ENCODE measurements around the gene FMN1. TPM values are rescaled to one million over a fixed set of nuclear protein-coding genes. Genes with fewer than 3 reads are reported as not detected.

The FMN1 gene
- total and polyA plus RNA-seq, 2 of the 13 experiments (the other 11 are each of a cell fraction or from before 2014, with no cell fraction given), result 0.20 to 0.60 TPM

DNA sequence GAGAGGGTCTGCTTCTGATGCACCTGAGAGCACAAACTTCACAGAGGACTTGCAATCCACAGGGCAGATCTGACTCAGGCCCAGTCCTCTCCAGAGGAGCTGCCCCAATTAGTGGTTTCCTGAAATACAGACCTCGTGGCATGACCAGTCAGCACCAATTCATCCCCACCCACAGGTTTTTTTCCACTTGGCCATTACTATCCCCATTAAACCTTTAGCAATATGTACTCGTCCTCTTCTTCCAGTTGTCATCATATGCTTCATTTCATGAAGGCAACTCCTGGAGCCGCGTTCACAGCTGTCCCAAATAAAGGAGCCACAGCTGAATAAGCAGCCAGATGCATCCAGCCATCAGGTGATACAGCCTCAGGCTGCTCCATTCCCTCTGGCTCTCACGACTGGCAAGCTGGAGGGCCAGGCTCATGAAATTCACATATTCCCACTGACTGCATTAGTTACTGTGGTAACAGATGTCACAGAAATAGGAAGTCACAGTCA is 163.1 kb downstream of the FMN1 start:
- H3K27me3 ChIP-seq (ENCODE audit: control insufficient read depth in 1 of 2, insufficient read depth in 2 of 2, low read length in 2 of 2), result no peaks in the 10 kb centered on the region
- intact Hi-C loops (cut with micrococcal nuclease; ENCODE audit: unreplicated experiment) (no loop called here), in situ Hi-C loops (cut with HindIII; ENCODE audit: extremely low pct_ligation_motif_present, low pct_unique_long_range_greater_than_20kb) (no loop called here)
- WGBS (ENCODE audit: low lambda C conversion rate), result 29% methylated on average over 5 of the region's 5 CpGs
- no peak overlapping the region for H3K4me3 ChIP-seq (replicated peaks in 1 of 3; ENCODE audit: insufficient read depth in 1 of 3, low read depth in 2 of 3, low read length in 3 of 3)
- H3K79me2 ChIP-seq (ENCODE audit: insufficient read depth, low read length), result no peaks in the 10 kb centered on the region
- no peaks in the 10 kb centered on the region for H3K36me3 ChIP-seq (replicated peaks in 1 of 2; ENCODE audit: control insufficient read depth in 1 of 2, insufficient read depth in 2 of 2, low read length in 2 of 2)
- BruUV-seq (replicated peaks), result no TSS peak
- H3K4me1 ChIP-seq (ENCODE audit: insufficient read depth, low read length), result no peaks in the 10 kb centered on the region
- no peak overlapping the region for H3K9ac ChIP-seq (ENCODE audit: insufficient read depth, low read depth, low read length)
- ChIA-PET POLR2A (no interaction called here), CTCF (ENCODE audit: low intra/inter-chr PET ratio, low total read pairs) (no interaction called here)
- ATAC-seq (no peak), FAIRE-seq (no peak), DNase-seq (ENCODE audit: low spot score) (no peak)
- H3K4me2 ChIP-seq (ENCODE audit: low read depth, low read length), result no peak overlapping the region
- no peaks in the 10 kb centered on the region for H3K9me3 ChIP-seq (ENCODE audit: low read length)
- no peak overlapping the region for H3K27ac ChIP-seq (ENCODE audit: extremely low read length, insufficient read depth, low read length)
- no peak for TF ChIP-seq ZNF589 (CRISPR knock-in tag; conservative IDR thresholded peaks at IDR 0.05)
- H2AFZ ChIP-seq (ENCODE audit: low read length), result no peak overlapping the region
- H4K20me1 ChIP-seq (ENCODE audit: insufficient read depth, low read length), result no peaks in the 10 kb centered on the region

DNA sequence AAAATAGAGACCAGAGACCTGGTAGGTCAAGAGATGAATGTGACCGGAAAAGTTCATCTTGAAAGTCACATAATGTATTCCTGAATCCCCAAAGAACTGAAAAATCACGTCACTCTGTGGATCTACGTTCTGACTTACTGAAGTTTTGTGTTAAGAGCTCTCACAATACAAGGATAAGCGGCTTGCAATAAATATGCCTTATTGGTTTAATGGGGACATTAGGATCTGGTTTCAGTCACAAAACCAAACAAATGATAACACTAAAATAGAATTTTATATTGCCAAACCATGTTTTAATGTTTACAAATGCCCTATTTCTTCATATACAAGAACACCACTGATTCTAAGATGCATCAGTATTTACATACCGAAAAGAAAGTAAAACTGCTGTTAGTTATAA is 164.2 kb downstream of the FMN1 start:
- no peak overlapping the region for H3K27ac ChIP-seq (ENCODE audit: extremely low read length, insufficient read depth, low read length)
- H3K4me2 ChIP-seq (ENCODE audit: low read depth, low read length), result no peak overlapping the region
- intact Hi-C loops (cut with micrococcal nuclease; ENCODE audit: unreplicated experiment) (no loop called here), in situ Hi-C loops (cut with HindIII; ENCODE audit: extremely low pct_ligation_motif_present, low pct_unique_long_range_greater_than_20kb) (no loop called here)
- DNase-seq (ENCODE audit: low spot score), result no peak
- no peaks in the 10 kb centered on the region for H3K36me3 ChIP-seq (replicated peaks in 1 of 2; ENCODE audit: control insufficient read depth in 1 of 2, insufficient read depth in 2 of 2, low read length in 2 of 2)
- no peaks in the 10 kb centered on the region for H3K9me3 ChIP-seq (ENCODE audit: low read length)
- no peak for FAIRE-seq
- no peak for ATAC-seq
- CTCF ChIA-PET (ENCODE audit: low intra/inter-chr PET ratio, low total read pairs), result no interaction called here
- H3K9ac ChIP-seq (ENCODE audit: insufficient read depth, low read depth, low read length), result no peak overlapping the region
- H3K4me1 ChIP-seq (ENCODE audit: insufficient read depth, low read length), result no peaks in the 10 kb centered on the region
- H3K79me2 ChIP-seq (ENCODE audit: insufficient read depth, low read length), result no peaks in the 10 kb centered on the region
- no peaks in the 10 kb centered on the region for H4K20me1 ChIP-seq (ENCODE audit: insufficient read depth, low read length)
- BruUV-seq (replicated peaks), result no TSS peak
- H2AFZ ChIP-seq (ENCODE audit: low read length), result no peak overlapping the region
- POLR2A ChIA-PET, result no interaction called here
- WGBS (ENCODE audit: low lambda C conversion rate), result 45% methylated on average over 5 of the region's 5 CpGs
- no peaks in the 10 kb centered on the region for H3K27me3 ChIP-seq (ENCODE audit: control insufficient read depth in 1 of 2, insufficient read depth in 2 of 2, low read length in 2 of 2)
- H3K4me3 ChIP-seq (replicated peaks in 1 of 3; ENCODE audit: insufficient read depth in 1 of 3, low read depth in 2 of 3, low read length in 3 of 3), result no peak overlapping the region
- TF ChIP-seq, protein P1, sequence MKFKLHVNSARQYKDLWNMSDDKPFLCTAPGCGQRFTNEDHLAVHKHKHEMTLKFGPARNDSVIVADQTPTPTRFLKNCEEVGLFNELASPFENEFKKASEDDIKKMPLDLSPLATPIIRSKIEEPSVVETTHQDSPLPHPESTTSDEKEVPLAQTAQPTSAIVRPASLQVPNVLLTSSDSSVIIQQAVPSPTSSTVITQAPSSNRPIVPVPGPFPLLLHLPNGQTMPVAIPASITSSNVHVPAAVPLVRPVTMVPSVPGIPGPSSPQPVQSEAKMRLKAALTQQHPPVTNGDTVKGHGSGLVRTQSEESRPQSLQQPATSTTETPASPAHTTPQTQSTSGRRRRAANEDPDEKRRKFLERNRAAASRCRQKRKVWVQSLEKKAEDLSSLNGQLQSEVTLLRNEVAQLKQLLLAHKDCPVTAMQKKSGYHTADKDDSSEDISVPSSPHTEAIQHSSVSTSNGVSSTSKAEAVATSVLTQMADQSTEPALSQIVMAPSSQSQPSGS (CRISPR knock-in tag; IDR thresholded peaks at IDR 0.05), result no peak
- TF ChIP-seq, protein P2, sequence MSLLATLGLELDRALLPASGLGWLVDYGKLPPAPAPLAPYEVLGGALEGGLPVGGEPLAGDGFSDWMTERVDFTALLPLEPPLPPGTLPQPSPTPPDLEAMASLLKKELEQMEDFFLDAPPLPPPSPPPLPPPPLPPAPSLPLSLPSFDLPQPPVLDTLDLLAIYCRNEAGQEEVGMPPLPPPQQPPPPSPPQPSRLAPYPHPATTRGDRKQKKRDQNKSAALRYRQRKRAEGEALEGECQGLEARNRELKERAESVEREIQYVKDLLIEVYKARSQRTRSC (CRISPR knock-in tag; IDR thresholded peaks at IDR 0.05; ENCODE audit: low read depth), result no peak
- TF ChIP-seq ZKSCAN1 (IDR thresholded peaks at IDR 0.05; ENCODE audit: low read length) (no peak), LCORL (IDR thresholded peaks at IDR 0.05) (no peak), LCORL (CRISPR knock-in tag; IDR thresholded peaks at IDR 0.05) (no peak), TAF15 (IDR thresholded peaks at IDR 0.05; ENCODE audit: low read depth, low read length, poor library complexity, severe bottlenecking) (no peak), ZNF672 (CRISPR knock-in tag; IDR thresholded peaks at IDR 0.05) (no peak), TCF7L2 (IDR thresholded peaks at IDR 0.05; ENCODE audit: low read depth, low read length) (no peak), ZKSCAN8 (CRISPR knock-in tag; IDR thresholded peaks at IDR 0.05; ENCODE audit: borderline replicate concordance) (no peak), ETV5 (CRISPR knock-in tag; IDR thresholded peaks at IDR 0.05; ENCODE audit: borderline replicate concordance) (no peak), NFRKB (IDR thresholded peaks at IDR 0.05) (no peak), ELF3 (CRISPR knock-in tag; IDR thresholded peaks at IDR 0.05) (no peak), ZNF780A (CRISPR knock-in tag; IDR thresholded peaks at IDR 0.05) (no peak), KDM5A (IDR thresholded peaks at IDR 0.05; ENCODE audit: borderline replicate concordance, low read length) (no peak)
- TF ChIP-seq, protein P3, sequence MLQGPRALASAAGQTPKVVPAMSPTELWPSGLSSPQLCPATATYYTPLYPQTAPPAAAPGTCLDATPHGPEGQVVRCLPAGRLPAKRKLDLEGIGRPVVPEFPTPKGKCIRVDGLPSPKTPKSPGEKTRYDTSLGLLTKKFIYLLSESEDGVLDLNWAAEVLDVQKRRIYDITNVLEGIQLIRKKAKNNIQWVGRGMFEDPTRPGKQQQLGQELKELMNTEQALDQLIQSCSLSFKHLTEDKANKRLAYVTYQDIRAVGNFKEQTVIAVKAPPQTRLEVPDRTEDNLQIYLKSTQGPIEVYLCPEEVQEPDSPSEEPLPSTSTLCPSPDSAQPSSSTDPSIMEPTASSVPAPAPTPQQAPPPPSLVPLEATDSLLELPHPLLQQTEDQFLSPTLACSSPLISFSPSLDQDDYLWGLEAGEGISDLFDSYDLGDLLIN (CRISPR knock-in tag; IDR thresholded peaks at IDR 0.05; ENCODE audit: borderline replicate concordance), result no peak

Data from HepG2 (cell line).